NCI-H748 (cell line): Measurements from ENCODE around the gene HMGCLL1.
A peak's percentile ranks its signal among the peaks of the same experiment; 100 is the strongest.

Experiments
- DNase-seq: peaks from one replicate; lab custom pipeline; 2025; ENCODE audit not compliant: unreplicated experiment; lab: John Stamatoyannopoulos, UW

Gene HMGCLL1

GRCh38 chr6:55447891-55448290, 131.1 kb downstream of the HMGCLL1 start:
- DNase-seq = no peak

DNA sequence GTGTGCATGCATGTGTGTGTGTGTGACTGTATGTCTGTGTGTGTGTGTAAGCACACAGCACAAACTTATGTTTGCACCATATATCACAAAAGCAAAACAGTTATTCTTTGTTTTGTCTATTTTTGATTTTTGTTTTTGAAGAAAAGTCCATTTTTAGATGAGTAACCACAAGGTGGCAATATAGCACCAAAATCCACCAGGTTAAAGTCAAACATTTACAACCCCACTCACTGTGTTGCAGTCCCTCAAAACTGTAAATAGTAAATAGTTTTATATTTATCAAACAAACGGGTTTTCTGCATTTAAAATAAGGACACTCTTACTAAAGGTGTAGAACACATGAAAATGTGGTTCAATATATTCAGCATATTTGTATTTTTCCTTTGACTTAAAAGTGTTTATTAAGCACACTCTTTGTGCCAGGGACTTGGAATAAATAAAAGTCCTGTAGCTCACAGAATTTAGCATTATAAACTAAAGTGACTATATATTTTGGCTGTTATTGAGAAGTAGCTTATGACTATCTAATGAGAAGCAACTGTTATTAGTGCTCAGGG, 133.3 kb downstream of the HMGCLL1 start:
- peak; percentile 25 for DNase-seq

GRCh38 chr6:55443238-55444134, 135.5 kb downstream of the HMGCLL1 start:
- no peak for DNase-seq

GRCh38 chr6:55438203-55438602, 140.8 kb downstream of the HMGCLL1 start:
- no peak for DNase-seq

DNA sequence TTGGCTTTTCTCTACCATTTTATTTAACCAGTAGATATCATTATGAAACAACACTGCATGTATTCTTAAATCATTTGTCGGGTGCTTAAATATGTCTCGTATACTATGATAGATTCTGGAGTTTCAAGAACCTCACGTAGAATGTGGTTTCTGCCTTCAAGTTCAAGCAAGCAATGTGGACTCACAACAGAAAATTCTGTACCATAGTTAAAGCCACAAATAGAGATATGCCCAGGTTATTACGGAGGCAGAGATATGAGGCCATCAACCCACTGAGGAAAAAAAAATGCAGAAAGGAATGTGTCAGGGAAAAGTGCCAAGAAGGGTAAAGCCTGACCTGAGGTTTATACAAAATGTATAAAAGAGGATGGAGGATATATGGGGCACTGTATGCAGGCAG, 141.9 kb downstream of the HMGCLL1 start:
- no peak for DNase-seq

DNA sequence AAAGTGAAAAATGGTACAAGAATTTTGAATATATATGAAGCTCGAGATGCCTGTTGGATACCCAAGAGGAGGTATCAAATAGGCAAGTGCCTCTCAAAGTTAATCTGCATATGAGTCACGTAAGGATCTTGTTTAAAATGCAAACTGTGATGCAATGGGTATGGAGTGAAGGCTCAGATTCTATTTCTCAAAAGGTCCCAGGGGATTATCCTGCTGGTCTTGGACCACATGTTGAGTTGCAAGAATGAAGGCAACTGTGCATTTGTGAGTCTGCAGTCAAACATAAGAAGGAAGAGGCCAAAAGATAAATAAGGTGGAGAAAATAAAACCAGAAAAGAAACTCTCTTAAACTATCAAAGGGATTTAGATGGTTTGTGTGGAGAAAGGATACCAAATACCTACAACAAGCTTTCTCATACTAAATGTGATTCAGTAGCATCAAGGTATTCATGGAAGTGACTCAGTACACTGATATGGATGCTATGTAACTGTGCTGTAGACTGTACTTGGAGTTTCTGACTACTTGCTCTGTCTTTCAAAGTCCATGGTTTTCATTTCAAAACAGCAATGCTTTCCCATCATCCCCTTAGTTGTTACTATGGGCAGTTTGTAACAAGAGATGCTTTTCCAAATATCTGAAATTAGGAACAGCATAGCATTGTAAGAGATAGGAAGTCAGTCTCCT, 145.4 kb downstream of the HMGCLL1 start:
- DNase-seq = no peak

GRCh38 chr6:55423933-55424332, 155.1 kb downstream of the HMGCLL1 start:
- no peak for DNase-seq

DNA sequence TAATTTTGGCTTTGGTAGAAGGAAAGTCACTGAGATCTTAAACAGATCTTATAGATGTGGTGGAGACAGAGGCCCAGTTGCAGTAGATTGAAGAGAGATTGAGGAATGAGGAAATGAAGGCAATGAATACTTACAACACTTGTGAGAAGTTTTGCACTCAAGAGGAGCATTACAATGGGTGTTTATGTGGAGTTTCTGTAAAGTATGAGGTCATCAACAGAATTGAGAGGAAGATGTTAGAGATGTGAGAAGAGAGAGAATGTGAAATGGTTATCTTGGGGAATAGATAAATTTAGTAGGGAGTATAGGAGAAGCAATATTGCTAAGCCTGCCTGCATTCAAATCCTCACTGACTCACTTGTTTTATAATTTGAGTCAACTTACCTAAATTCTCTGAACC, 168.3 kb downstream of the HMGCLL1 start:
- no peak for DNase-seq

- DNase-seq = no peak
Measured at GRCh38 chr6:55405474-55406235, 173.3 kb downstream of the HMGCLL1 start.

- DNase-seq = no peak
Measured at GRCh38 chr6:55399351-55399750, 179.6 kb downstream of the HMGCLL1 start.

GRCh38 chr6:55397986-55398385, 181.0 kb downstream of the HMGCLL1 start:
- no peak for DNase-seq

DNA sequence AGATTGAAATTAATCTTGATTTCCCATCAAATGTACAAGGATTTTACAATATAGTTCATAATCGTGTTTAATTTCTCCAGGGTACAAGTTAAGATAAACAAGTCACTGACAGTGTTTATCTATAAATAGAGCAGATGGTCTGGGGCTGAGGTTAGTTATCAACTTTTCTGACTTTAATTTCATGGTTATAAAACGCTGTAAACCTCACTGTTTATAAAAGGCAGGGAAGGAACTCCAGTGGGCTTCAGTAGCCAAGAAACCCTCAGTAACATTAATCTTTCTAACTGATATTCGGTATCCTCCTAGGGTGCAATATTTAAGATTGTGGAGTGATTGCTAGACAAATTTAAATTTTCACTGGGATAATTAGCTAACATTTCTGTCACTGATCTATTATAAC, 183.1 kb downstream of the HMGCLL1 start:
- no peak for DNase-seq

GRCh38 chr6:55388211-55388610, 190.8 kb downstream of the HMGCLL1 start:
- DNase-seq = no peak
